Activated CD8-positive, alpha-beta T cell treated with anti-CD3 and anti-CD28 coated beads, Interleukin-2, amount 10 ng/mL, durations not matched to agents 7 days and 5 days (primary cell): ENCODE measurements around the gene RCAN2. TPM values are rescaled to one million over a fixed set of nuclear protein-coding genes. Genes with fewer than 3 reads are reported as not detected.

Experiments
- ATAC-seq: fragments of 150-1000 bp; cut with Tn5 transposase; one replicate; pipeline ENCODE4 v1.10.0; 2021; ENCODE audit warnings: moderate library complexity
- CTCF ChIA-PET: fragments of 350-600 bp; sonication (Branson Sonifier 250); formaldehyde crosslinking; loops from one replicate; lab custom pipeline; 2021; ENCODE audit warnings: antibody characterized with exemption; lab: Charles Lee
- POLR2A ChIA-PET: fragments of 350-600 bp; sonication (Branson Sonifier 250); formaldehyde crosslinking; loops from one replicate; lab custom pipeline; 2021; ENCODE audit warnings: antibody characterized with exemption; lab: Charles Lee
- DNase-seq: peaks from one replicate; pipeline ENCODE4 v3.0.0-alpha.2; 2020
- H3K27ac Mint-ChIP-seq: one replicate; pipeline ENCODE4 v1.8.0; 2021; ENCODE audit warnings: mild to moderate bottlenecking, mixed read lengths
- H3K27me3 Mint-ChIP-seq: one replicate; pipeline ENCODE4 v1.8.0; 2021; ENCODE audit warnings: low read depth, mixed read lengths
- H3K36me3 Mint-ChIP-seq: one replicate; pipeline ENCODE4 v1.8.0; 2021; ENCODE audit warnings: low read depth, mixed read lengths
- H3K4me1 Mint-ChIP-seq: one replicate; pipeline ENCODE4 v1.8.0; 2021; ENCODE audit warnings: low read depth, mixed read lengths
- H3K4me3 Mint-ChIP-seq: one replicate; pipeline ENCODE4 v1.8.0; 2021; ENCODE audit warnings: mild to moderate bottlenecking, mixed read lengths
- H3K9me3 Mint-ChIP-seq: one replicate; pipeline ENCODE4 v1.8.0; 2022; ENCODE audit warnings: mixed read lengths; ENCODE audit not compliant: insufficient read depth
- total RNA-seq, 2 experiments: library from RNA; stranded (reverse); gene quantifications; one replicate each; pipeline ENCODE4 v1.2.3, GENCODE V29; 2021

Gene RCAN2
- total RNA-seq, 2 experiments from 2014 or later: not detected

- ChIA-PET CTCF (no interaction called here), POLR2A (no interaction called here)
- H3K27me3 Mint-ChIP-seq: peaks cover 10% of the 10 kb centered on the region
- H3K27ac Mint-ChIP-seq: no peak overlapping the region
- H3K9me3 Mint-ChIP-seq: no peaks in the 10 kb centered on the region
- no peak for DNase-seq
- ATAC-seq: no peak
- H3K36me3 Mint-ChIP-seq: no peaks in the 10 kb centered on the region
- H3K4me1 Mint-ChIP-seq: no peaks in the 10 kb centered on the region
- H3K4me3 Mint-ChIP-seq: no peak overlapping the region
Observed at GRCh38 chr6:46453216-46453615, 38.0 kb downstream of the RCAN2 start.

- no peaks in the 10 kb centered on the region for H3K4me1 Mint-ChIP-seq
- no peak for ATAC-seq
- no peak overlapping the region for H3K27ac Mint-ChIP-seq
- no peaks in the 10 kb centered on the region for H3K9me3 Mint-ChIP-seq
- CTCF ChIA-PET: no interaction called here
- H3K36me3 Mint-ChIP-seq: no peaks in the 10 kb centered on the region
- POLR2A ChIA-PET: no interaction called here
- no peak for DNase-seq
- H3K4me3 Mint-ChIP-seq: no peak overlapping the region
- H3K27me3 Mint-ChIP-seq: peaks cover 10% of the 10 kb centered on the region
Observed at GRCh38 chr6:46452312-46452917, 38.8 kb downstream of the RCAN2 start.

- Mint-ChIP-seq H3K9me3 (no peaks in the 10 kb centered on the region), H3K36me3 (no peaks in the 10 kb centered on the region), H3K27ac (no peak overlapping the region), H3K4me3 (no peak overlapping the region), H3K27me3 (peaks cover 12% of the 10 kb centered on the region), H3K4me1 (no peaks in the 10 kb centered on the region)
- ATAC-seq (no peak), DNase-seq (no peak)
- ChIA-PET CTCF (no interaction called here), POLR2A (no interaction called here)
Observed at GRCh38 chr6:46451343-46451742, 39.9 kb downstream of the RCAN2 start.

- no peak for ATAC-seq
- no peak overlapping the region for H3K27ac Mint-ChIP-seq
- no peaks in the 10 kb centered on the region for H3K4me1 Mint-ChIP-seq
- peaks cover 7% of the 10 kb centered on the region for H3K27me3 Mint-ChIP-seq
- H3K4me3 Mint-ChIP-seq: no peak overlapping the region
- no peaks in the 10 kb centered on the region for H3K36me3 Mint-ChIP-seq
- peaks cover 4% of the 10 kb centered on the region for H3K9me3 Mint-ChIP-seq
- POLR2A ChIA-PET: no interaction called here
- CTCF ChIA-PET: no interaction called here
- DNase-seq: no peak
Observed at GRCh38 chr6:46444772-46445454, 46.3 kb downstream of the RCAN2 start.

- no peak for DNase-seq
- H3K27me3 Mint-ChIP-seq: peaks cover 5% of the 10 kb centered on the region
- ChIA-PET CTCF (no interaction called here), POLR2A (no interaction called here)
- H3K4me3 Mint-ChIP-seq: no peak overlapping the region
- H3K27ac Mint-ChIP-seq: no peak overlapping the region
- H3K36me3 Mint-ChIP-seq: no peaks in the 10 kb centered on the region
- H3K9me3 Mint-ChIP-seq: peaks cover 4% of the 10 kb centered on the region
- no peak for ATAC-seq
- no peaks in the 10 kb centered on the region for H3K4me1 Mint-ChIP-seq
Observed at GRCh38 chr6:46443623-46444022, 47.6 kb downstream of the RCAN2 start.

GRCh38 chr6:46440641-46441040 is 50.6 kb downstream of the RCAN2 start:
- DNase-seq (no peak), ATAC-seq (no peak)
- Mint-ChIP-seq H3K27ac (no peak overlapping the region), H3K27me3 (peaks cover 8% of the 10 kb centered on the region), H3K36me3 (no peaks in the 10 kb centered on the region), H3K4me3 (no peak overlapping the region), H3K9me3 (peaks cover under 1% of the 10 kb centered on the region), H3K4me1 (no peaks in the 10 kb centered on the region)
- POLR2A ChIA-PET: no interaction called here
- CTCF ChIA-PET: no interaction called here

- ChIA-PET CTCF (no interaction called here), POLR2A (no interaction called here)
- H3K4me3 Mint-ChIP-seq: no peak overlapping the region
- no peak overlapping the region for H3K27ac Mint-ChIP-seq
- DNase-seq: no peak
- peaks cover 8% of the 10 kb centered on the region for H3K27me3 Mint-ChIP-seq
- no peaks in the 10 kb centered on the region for H3K4me1 Mint-ChIP-seq
- H3K36me3 Mint-ChIP-seq: no peaks in the 10 kb centered on the region
- ATAC-seq: no peak
- H3K9me3 Mint-ChIP-seq: no peaks in the 10 kb centered on the region
Observed at GRCh38 chr6:46440141-46440540, 51.1 kb downstream of the RCAN2 start.

GRCh38 chr6:46438245-46438644 is 53.0 kb downstream of the RCAN2 start:
- peaks cover 10% of the 10 kb centered on the region for H3K27me3 Mint-ChIP-seq
- ATAC-seq (no peak), DNase-seq (no peak)
- ChIA-PET CTCF (no interaction called here), POLR2A (no interaction called here)
- H3K9me3 Mint-ChIP-seq: no peaks in the 10 kb centered on the region
- H3K27ac Mint-ChIP-seq: no peak overlapping the region
- no peaks in the 10 kb centered on the region for H3K36me3 Mint-ChIP-seq
- H3K4me3 Mint-ChIP-seq: no peak overlapping the region
- H3K4me1 Mint-ChIP-seq: no peaks in the 10 kb centered on the region

GRCh38 chr6:46437671-46438221 is 53.5 kb downstream of the RCAN2 start:
- ChIA-PET CTCF (no interaction called here), POLR2A (no interaction called here)
- Mint-ChIP-seq H3K4me3 (no peak overlapping the region), H3K4me1 (no peaks in the 10 kb centered on the region), H3K9me3 (no peaks in the 10 kb centered on the region), H3K36me3 (no peaks in the 10 kb centered on the region), H3K27ac (no peak overlapping the region), H3K27me3 (peaks cover 11% of the 10 kb centered on the region)
- no peak for ATAC-seq
- no peak for DNase-seq

GRCh38 chr6:46422619-46423018 is 68.6 kb downstream of the RCAN2 start:
- ChIA-PET CTCF (no interaction called here), POLR2A (no interaction called here)
- Mint-ChIP-seq H3K27ac (no peak overlapping the region), H3K9me3 (no peaks in the 10 kb centered on the region), H3K4me3 (no peak overlapping the region), H3K4me1 (no peaks in the 10 kb centered on the region), H3K27me3 (peaks cover 14% of the 10 kb centered on the region), H3K36me3 (no peaks in the 10 kb centered on the region)
- DNase-seq: no peak
- no peak for ATAC-seq

- Mint-ChIP-seq H3K9me3 (no peaks in the 10 kb centered on the region), H3K27me3 (peaks cover 14% of the 10 kb centered on the region), H3K27ac (no peak overlapping the region), H3K4me3 (no peak overlapping the region), H3K4me1 (no peaks in the 10 kb centered on the region), H3K36me3 (no peaks in the 10 kb centered on the region)
- ATAC-seq (no peak), DNase-seq (no peak)
- ChIA-PET CTCF (no interaction called here), POLR2A (no interaction called here)
Observed at GRCh38 chr6:46421939-46422338, 69.3 kb downstream of the RCAN2 start.

- no peak for ATAC-seq
- no peak overlapping the region for H3K27ac Mint-ChIP-seq
- H3K36me3 Mint-ChIP-seq: no peaks in the 10 kb centered on the region
- no peaks in the 10 kb centered on the region for H3K9me3 Mint-ChIP-seq
- H3K4me1 Mint-ChIP-seq: no peaks in the 10 kb centered on the region
- ChIA-PET POLR2A (no interaction called here), CTCF (interaction anchor here (1.0 kb wide), 1 partner anchor 331 kb away, joined by 3 read pairs; no protein-coding TSS in a partner anchor)
- H3K4me3 Mint-ChIP-seq: no peak overlapping the region
- no peak for DNase-seq
- peaks cover 14% of the 10 kb centered on the region for H3K27me3 Mint-ChIP-seq
Observed at GRCh38 chr6:46420921-46421638, 70.2 kb downstream of the RCAN2 start.
